ENCODE measurements around the gene RARA.

RARA gene

DNA sequence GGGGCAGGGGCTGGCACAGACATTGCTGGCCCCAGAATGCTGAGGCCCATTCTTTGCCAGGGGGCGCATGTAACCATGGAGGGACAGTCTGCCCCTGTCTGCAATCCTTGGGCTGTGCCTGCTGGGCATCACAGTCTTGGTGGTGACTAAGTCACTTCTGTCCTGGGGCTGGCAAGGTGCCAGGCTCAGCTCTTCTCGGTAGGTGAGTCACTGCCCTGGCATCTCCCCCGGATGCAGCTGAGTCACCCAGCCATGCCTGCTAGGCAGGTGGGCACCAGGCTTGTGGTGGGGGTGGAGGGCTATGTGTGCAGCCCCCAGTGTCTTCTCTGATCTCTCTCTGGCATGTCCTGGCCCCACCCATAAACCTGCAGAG is 5.6 kb downstream of the RARA start:
- TF ChIP-seq, protein P1, sequence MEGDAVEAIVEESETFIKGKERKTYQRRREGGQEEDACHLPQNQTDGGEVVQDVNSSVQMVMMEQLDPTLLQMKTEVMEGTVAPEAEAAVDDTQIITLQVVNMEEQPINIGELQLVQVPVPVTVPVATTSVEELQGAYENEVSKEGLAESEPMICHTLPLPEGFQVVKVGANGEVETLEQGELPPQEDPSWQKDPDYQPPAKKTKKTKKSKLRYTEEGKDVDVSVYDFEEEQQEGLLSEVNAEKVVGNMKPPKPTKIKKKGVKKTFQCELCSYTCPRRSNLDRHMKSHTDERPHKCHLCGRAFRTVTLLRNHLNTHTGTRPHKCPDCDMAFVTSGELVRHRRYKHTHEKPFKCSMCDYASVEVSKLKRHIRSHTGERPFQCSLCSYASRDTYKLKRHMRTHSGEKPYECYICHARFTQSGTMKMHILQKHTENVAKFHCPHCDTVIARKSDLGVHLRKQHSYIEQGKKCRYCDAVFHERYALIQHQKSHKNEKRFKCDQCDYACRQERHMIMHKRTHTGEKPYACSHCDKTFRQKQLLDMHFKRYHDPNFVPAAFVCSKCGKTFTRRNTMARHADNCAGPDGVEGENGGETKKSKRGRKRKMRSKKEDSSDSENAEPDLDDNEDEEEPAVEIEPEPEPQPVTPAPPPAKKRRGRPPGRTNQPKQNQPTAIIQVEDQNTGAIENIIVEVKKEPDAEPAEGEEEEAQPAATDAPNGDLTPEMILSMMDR (IDR thresholded peaks at IDR 0.05; ENCODE audit: borderline replicate concordance, extremely low read depth, low read length, poor library complexity, severe bottlenecking): no peak
- no peak for TF ChIP-seq EZH2 (IDR thresholded peaks at IDR 0.05; ENCODE audit: borderline replicate concordance, low read depth, low read length, severe bottlenecking)
- DNase-seq: peak; percentile 64
- Histone ChIP-seq H3K9ac (ENCODE audit: low read depth, low read length) (no peak overlapping the region), H3K4me2 (ENCODE audit: insufficient read depth, low read length) (no peak overlapping the region), H4K20me1 (ENCODE audit: insufficient read depth, low read length) (peaks cover 5% of the 10 kb centered on the region; the same call in 1 of the 2 replicates), H3K4me1 (ENCODE audit: insufficient read depth, low read length) (peaks cover 24% of the 10 kb centered on the region), H3K9me3 (ENCODE audit: insufficient read depth, low read length, severe bottlenecking) (no peaks in the 10 kb centered on the region), H3K27me3 (ENCODE audit: insufficient read depth, low read length, poor library complexity) (no peaks in the 10 kb centered on the region), H3K79me2 (ENCODE audit: insufficient read depth, low read length) (peaks cover 7% of the 10 kb centered on the region), H3K36me3 (ENCODE audit: insufficient read depth, low read length) (no peaks in the 10 kb centered on the region), H3K27ac (ENCODE audit: low read length) (no peak overlapping the region), H3K4me3 (ENCODE audit: low read depth in 1 of 2, low read length in 2 of 2) (no peak overlapping the region), H2AFZ (ENCODE audit: low read depth, low read length) (no peak overlapping the region)
- no peak for ATAC-seq (ENCODE audit: insufficient read depth, low read depth)

DNA sequence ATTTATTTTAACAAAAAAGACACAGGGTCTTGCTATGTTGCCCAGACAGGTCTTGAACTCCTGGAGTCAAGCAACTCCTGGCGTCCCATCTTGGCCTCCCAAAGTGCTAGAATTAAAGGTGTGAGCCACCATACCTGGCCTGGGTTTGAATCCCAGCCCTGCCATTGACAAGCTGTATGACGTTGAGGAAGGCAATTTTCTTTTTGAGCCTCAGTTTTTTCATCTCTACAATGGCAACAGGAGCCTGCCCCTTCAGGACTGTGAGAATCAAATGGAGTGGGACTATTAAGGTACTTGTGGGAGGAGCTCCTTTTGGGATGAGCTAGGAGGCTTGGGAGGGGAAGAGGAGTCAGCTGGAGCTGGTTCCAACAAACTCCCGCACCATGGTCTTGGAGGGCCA is 6.2 kb downstream of the RARA start:
- Histone ChIP-seq H3K4me1 (ENCODE audit: insufficient read depth, low read length) (peaks cover 30% of the 10 kb centered on the region), H3K9me3 (ENCODE audit: insufficient read depth, low read length, severe bottlenecking) (no peaks in the 10 kb centered on the region), H3K27ac (ENCODE audit: low read length) (no peak overlapping the region), H3K4me2 (ENCODE audit: insufficient read depth, low read length) (no peak overlapping the region), H3K4me3 (ENCODE audit: low read depth in 1 of 2, low read length in 2 of 2) (no peak overlapping the region), H3K79me2 (ENCODE audit: insufficient read depth, low read length) (peaks cover 7% of the 10 kb centered on the region), H3K27me3 (ENCODE audit: insufficient read depth, low read length, poor library complexity) (no peaks in the 10 kb centered on the region), H3K36me3 (ENCODE audit: insufficient read depth, low read length) (no peaks in the 10 kb centered on the region), H3K9ac (ENCODE audit: low read depth, low read length) (no peak overlapping the region), H4K20me1 (ENCODE audit: insufficient read depth, low read length) (peaks cover 10% of the 10 kb centered on the region; the same call in 1 of the 2 replicates), H2AFZ (ENCODE audit: low read depth, low read length) (no peak overlapping the region)
- no peak for ATAC-seq (ENCODE audit: insufficient read depth, low read depth)
- DNase-seq: no peak
- TF ChIP-seq, protein P1 (IDR thresholded peaks at IDR 0.05; ENCODE audit: borderline replicate concordance, extremely low read depth, low read length, poor library complexity, severe bottlenecking): no peak
- no peak for TF ChIP-seq EZH2 (IDR thresholded peaks at IDR 0.05; ENCODE audit: borderline replicate concordance, low read depth, low read length, severe bottlenecking)

DNA sequence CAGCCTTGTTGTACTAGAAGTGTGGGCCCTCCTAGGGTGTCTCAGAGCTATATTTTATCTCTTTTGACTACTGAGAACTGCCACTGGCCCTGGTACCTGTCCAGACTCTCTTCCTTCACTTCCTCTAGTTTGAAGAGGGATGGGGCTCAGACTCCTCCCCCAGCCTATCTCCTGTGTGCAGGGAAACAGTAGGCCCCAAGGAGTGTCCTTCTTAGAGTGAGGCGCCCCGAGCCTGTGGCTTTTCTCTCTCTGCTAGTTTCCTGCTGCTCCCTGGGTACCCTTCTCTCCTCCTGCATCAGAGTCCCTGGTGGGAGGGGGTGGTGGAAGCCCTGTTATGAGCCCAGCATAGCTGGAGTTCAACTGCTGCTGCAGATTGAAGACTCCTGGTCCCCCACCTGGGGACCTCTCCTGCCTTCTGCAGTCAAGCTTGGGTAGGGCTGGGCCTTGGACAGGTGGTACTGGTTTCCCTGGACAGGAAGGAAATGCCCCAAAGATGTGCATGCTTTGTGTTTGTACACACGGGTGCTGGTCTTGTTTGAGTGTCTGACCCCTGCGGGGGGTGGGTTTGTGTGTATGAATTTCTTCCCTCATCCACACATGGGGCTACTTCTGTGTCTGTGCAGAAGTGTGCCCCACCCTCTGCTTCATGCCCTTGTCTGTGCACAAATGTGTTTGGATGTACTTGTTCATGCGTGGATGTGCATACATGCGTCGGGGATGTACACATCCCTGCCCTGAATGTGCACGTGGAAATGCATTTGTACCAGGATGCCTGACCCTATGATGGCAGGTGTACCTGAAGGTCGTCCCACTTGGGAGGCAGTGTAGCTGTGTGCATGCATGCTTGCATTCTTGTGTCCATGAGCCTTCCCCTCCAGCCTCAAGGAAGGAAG is 6.9 kb downstream of the RARA start:
- Histone ChIP-seq H3K79me2 (ENCODE audit: insufficient read depth, low read length) (peaks cover 7% of the 10 kb centered on the region), H3K9ac (ENCODE audit: low read depth, low read length) (no peak overlapping the region), H4K20me1 (ENCODE audit: insufficient read depth, low read length) (peaks cover 16% of the 10 kb centered on the region; the same call in 1 of the 2 replicates), H3K4me3 (ENCODE audit: low read depth in 1 of 2, low read length in 2 of 2) (no peak overlapping the region), H3K9me3 (ENCODE audit: insufficient read depth, low read length, severe bottlenecking) (no peaks in the 10 kb centered on the region), H3K4me2 (ENCODE audit: insufficient read depth, low read length) (no peak overlapping the region), H2AFZ (ENCODE audit: low read depth, low read length) (no peak overlapping the region), H3K27me3 (ENCODE audit: insufficient read depth, low read length, poor library complexity) (no peaks in the 10 kb centered on the region), H3K36me3 (ENCODE audit: insufficient read depth, low read length) (no peaks in the 10 kb centered on the region), H3K4me1 (ENCODE audit: insufficient read depth, low read length) (peaks cover 37% of the 10 kb centered on the region), H3K27ac (ENCODE audit: low read length) (no peak overlapping the region)
- ATAC-seq (ENCODE audit: insufficient read depth, low read depth) (no peak), DNase-seq (peak; percentile 55)
- TF ChIP-seq EZH2 (IDR thresholded peaks at IDR 0.05; ENCODE audit: borderline replicate concordance, low read depth, low read length, severe bottlenecking): no peak
- TF ChIP-seq, protein P1 (IDR thresholded peaks at IDR 0.05; ENCODE audit: borderline replicate concordance, extremely low read depth, low read length, poor library complexity, severe bottlenecking): no peak
